Progenitor cell of endocrine pancreas (in vitro differentiated cells): ENCODE data around the gene TTLL3. TPM values are rescaled to one million over a fixed set of nuclear protein-coding genes. Genes with fewer than 3 reads are reported as not detected.

ENCODE experiments used
- DNase-seq: peaks from one replicate; pipeline ENCODE4 v3.0.0; 2021; ENCODE audit warnings: low spot score; ENCODE audit not compliant: unreplicated experiment
- H3K27ac Mint-ChIP-seq: 2 replicates; pipeline ENCODE4 v1.8.0; 2021; ENCODE audit warnings: mild to moderate bottlenecking, moderate library complexity, mixed read lengths
- H3K27me3 Mint-ChIP-seq: 2 replicates; pipeline ENCODE4 v1.8.0; 2021; ENCODE audit warnings: mixed read lengths
- H3K36me3 Mint-ChIP-seq: 2 replicates; pipeline ENCODE4 v1.8.0; 2022; ENCODE audit warnings: mixed read lengths; ENCODE audit not compliant: insufficient read depth
- H3K4me1 Mint-ChIP-seq: 2 replicates; pipeline ENCODE4 v1.8.0; 2021; ENCODE audit warnings: low read depth, mixed read lengths
- H3K4me3 Mint-ChIP-seq: 2 replicates; pipeline ENCODE4 v1.8.0; 2021; ENCODE audit warnings: low read depth, mild to moderate bottlenecking, moderate library complexity, mixed read lengths
- H3K9me3 Mint-ChIP-seq: 2 replicates; pipeline ENCODE4 v1.8.0; 2021; ENCODE audit warnings: low read depth, mixed read lengths
- total RNA-seq: library from RNA; stranded (reverse); gene quantifications from 2 replicates; pipeline ENCODE4 v1.2.1, GENCODE V29; 2021
- TF ChIP-seq, protein P1 (sequence below): fragments of 200-600 bp; sonication (generic); IDR thresholded peaks from one replicate; pipeline ENCODE4 v1.5.0; 2021; ENCODE audit warnings: antibody characterized with exemption, mild to moderate bottlenecking; ENCODE audit not compliant: unreplicated experiment

The TTLL3 gene
- total RNA-seq, 1 donor from 2014 or later = 51.6 TPM

- Mint-ChIP-seq H3K36me3 (peaks cover 23% of the 10 kb centered on the region), H3K27me3 (no peaks in the 10 kb centered on the region), H3K27ac (no peak overlapping the region), H3K9me3 (no peaks in the 10 kb centered on the region), H3K4me1 (no peaks in the 10 kb centered on the region), H3K4me3 (no peak overlapping the region)
- no peak for DNase-seq
- TF ChIP-seq, protein P1, sequence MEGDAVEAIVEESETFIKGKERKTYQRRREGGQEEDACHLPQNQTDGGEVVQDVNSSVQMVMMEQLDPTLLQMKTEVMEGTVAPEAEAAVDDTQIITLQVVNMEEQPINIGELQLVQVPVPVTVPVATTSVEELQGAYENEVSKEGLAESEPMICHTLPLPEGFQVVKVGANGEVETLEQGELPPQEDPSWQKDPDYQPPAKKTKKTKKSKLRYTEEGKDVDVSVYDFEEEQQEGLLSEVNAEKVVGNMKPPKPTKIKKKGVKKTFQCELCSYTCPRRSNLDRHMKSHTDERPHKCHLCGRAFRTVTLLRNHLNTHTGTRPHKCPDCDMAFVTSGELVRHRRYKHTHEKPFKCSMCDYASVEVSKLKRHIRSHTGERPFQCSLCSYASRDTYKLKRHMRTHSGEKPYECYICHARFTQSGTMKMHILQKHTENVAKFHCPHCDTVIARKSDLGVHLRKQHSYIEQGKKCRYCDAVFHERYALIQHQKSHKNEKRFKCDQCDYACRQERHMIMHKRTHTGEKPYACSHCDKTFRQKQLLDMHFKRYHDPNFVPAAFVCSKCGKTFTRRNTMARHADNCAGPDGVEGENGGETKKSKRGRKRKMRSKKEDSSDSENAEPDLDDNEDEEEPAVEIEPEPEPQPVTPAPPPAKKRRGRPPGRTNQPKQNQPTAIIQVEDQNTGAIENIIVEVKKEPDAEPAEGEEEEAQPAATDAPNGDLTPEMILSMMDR = no peak
These were observed 27.3 kb upstream of the TTLL3 start for GRCh38 chr3:9782770-9783169.

- no peak for DNase-seq
- H3K27ac Mint-ChIP-seq = no peak overlapping the region
- no peaks in the 10 kb centered on the region for H3K9me3 Mint-ChIP-seq
- H3K4me1 Mint-ChIP-seq = no peaks in the 10 kb centered on the region
- no peaks in the 10 kb centered on the region for H3K27me3 Mint-ChIP-seq
- no peak overlapping the region for H3K4me3 Mint-ChIP-seq
- TF ChIP-seq, protein P1 = no peak
- peaks cover 26% of the 10 kb centered on the region for H3K36me3 Mint-ChIP-seq
These were observed 26.1 kb upstream of the TTLL3 start for GRCh38 chr3:9783954-9784353.

GRCh38 chr3:9784965-9785364, 25.1 kb upstream of the TTLL3 start:
- Mint-ChIP-seq H3K36me3 (peaks cover 31% of the 10 kb centered on the region), H3K27ac (no peak overlapping the region), H3K4me3 (no peak overlapping the region), H3K4me1 (no peaks in the 10 kb centered on the region), H3K27me3 (no peaks in the 10 kb centered on the region), H3K9me3 (no peaks in the 10 kb centered on the region)
- no peak for DNase-seq
- TF ChIP-seq, protein P1 = no peak

DNA sequence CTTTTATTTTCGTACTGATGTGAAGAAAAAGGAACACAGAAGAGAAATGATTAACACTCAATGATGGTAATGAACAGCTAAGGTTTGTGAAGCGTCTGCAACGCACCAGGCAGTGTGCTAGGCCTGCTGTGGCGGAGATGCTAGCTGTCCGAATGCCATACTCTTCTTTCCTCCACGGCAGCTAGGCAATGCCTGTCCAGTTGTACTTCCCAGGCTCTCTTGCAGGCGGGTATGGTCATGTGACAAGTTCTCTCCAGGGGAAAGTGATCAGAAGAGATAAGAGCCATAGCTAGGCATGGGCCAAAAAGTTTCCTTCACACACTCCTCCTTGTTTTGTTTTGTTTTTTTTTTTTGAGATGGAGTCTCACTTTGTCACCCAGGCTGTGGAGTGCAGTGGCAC, 24.5 kb upstream of the TTLL3 start:
- H3K9me3 Mint-ChIP-seq = no peaks in the 10 kb centered on the region
- peaks cover 33% of the 10 kb centered on the region for H3K36me3 Mint-ChIP-seq
- no peak overlapping the region for H3K27ac Mint-ChIP-seq

GRCh38 chr3:9786209-9786739, 23.8 kb upstream of the TTLL3 start:
- no peak for DNase-seq
- no peak overlapping the region for H3K4me3 Mint-ChIP-seq
- no peak overlapping the region for H3K27ac Mint-ChIP-seq
- no peaks in the 10 kb centered on the region for H3K27me3 Mint-ChIP-seq
- no peaks in the 10 kb centered on the region for H3K4me1 Mint-ChIP-seq
- no peaks in the 10 kb centered on the region for H3K9me3 Mint-ChIP-seq
- H3K36me3 Mint-ChIP-seq = peaks cover 33% of the 10 kb centered on the region
- TF ChIP-seq, protein P1 = no peak

More for the DNA sequence above, 24.5 kb upstream of the TTLL3 start:
- no peak for DNase-seq
- TF ChIP-seq, protein P1 = no peak
- no peaks in the 10 kb centered on the region for H3K27me3 Mint-ChIP-seq
- H3K4me1 Mint-ChIP-seq = no peaks in the 10 kb centered on the region
- H3K4me3 Mint-ChIP-seq = no peak overlapping the region
